ENCODE measurements around the gene HECTD1. TPM values are rescaled to one million over a fixed set of nuclear protein-coding genes. Genes with fewer than 3 reads are reported as not detected.

HECTD1 gene
- total and polyA plus RNA-seq, 4 donors = 118 to 309 (median 156) TPM

DNA sequence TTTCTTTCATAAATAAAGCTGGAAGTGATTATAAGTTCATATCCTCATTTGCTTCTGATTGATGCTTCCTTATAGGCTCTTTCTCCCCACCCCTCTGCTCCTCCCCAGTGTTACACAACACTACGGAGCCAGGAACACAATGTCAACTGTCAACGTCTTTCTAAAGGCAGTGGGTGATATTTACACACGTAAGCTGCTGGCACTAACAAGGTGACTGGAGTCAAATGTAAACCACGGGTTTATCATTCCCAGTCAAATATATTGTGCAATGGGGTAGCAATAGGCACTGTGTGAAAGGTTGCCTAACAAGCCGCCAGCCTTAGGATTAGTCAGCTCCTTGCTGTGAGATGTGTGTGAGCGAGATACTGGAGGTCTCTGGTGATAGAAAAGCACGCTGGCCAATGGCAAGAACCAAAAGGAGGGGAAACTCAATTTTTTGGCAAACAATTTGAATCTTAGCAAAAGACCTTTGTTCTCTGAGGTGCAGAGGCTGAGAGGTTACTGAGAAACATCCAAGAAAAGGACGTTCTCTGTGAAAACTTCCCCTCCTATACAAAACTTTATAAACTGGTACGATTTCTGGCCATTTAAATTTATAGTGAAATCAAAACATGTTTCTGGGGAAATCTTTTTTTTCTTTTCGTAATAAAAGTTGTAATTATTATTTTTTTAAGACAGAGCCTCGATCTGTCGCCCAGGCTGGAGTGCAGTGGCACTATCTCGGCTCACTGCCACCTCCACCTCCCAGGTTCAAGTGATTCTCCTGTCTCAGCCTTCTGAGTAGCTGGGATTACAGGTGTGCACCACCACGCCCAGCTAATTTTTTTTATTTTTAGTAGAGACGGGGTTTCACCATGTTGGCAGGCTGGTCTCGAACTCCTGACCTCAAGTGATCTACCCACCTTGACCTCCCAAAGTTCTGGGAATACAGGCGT is 22.3 kb upstream of the HECTD1 start:
- H3K27me3 ChIP-seq (ENCODE audit: control insufficient read depth, insufficient read depth, low read length) = no peaks in the 10 kb centered on the region
- no peaks in the 10 kb centered on the region for H3K4me1 ChIP-seq (ENCODE audit: control insufficient read depth, insufficient read depth, low read length)
- peak in 1 of 6 donors; percentile 26 for DNase-seq (ENCODE audit: low read depth in 4 of 6, low spot score in 6 of 6)
- H3K4me3 ChIP-seq (ENCODE audit: low read depth, low read length) = no peak overlapping the region
- no peak overlapping the region for H3K27ac ChIP-seq (ENCODE audit: low read depth, low read length)
- H3K36me3 ChIP-seq (ENCODE audit: control insufficient read depth, insufficient read depth, low read length) = no peaks in the 10 kb centered on the region
- H3K9me3 ChIP-seq (ENCODE audit: control insufficient read depth, insufficient read depth, low read length) = no peaks in the 10 kb centered on the region
- 27% methylated on average over 7 of the region's 17 CpGs for WGBS (ENCODE audit: insufficient coverage)

DNA sequence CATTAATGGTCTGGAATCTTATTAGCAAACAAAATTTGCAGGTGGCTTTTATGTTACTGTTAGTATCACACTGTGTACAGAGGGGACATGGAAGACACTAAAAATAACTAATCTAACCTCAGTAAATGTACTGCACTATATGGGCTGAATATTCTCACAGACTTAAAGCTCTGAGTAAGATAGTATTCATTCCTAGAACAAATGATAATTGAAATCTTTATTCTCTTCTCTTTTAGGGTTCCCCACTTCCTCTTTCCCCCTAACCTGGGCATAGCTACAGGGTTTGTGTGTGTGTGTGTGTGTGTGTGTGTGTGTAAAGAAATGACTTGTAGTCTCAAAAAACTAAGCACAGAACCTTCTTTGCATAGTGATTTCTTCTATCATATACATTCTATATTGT is 21.4 kb upstream of the HECTD1 start:
- peaks cover 3% of the 10 kb centered on the region for H3K9me3 ChIP-seq (ENCODE audit: control insufficient read depth, insufficient read depth, low read length)
- H3K27ac ChIP-seq (ENCODE audit: low read depth, low read length) = no peak overlapping the region
- no peaks in the 10 kb centered on the region for H3K4me1 ChIP-seq (ENCODE audit: control insufficient read depth, insufficient read depth, low read length)

DNA sequence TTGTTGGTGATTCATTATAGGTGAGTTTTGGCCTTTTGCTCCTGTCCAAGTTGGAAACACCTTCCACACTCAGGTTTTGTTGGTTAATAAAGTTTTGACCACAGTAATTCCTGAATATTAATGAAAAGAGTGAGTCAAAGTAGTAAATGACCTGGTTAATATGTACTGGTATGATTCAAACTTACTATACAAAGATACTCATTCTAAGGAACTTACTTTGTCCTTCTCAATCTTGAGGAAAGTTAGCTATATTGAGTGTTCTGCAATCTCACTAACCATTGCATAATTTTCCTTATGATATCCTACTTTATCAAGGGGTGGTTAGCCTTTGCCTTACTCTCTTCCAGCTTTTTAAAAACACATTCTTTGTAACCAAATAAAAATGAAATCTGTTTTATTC is 20.9 kb upstream of the HECTD1 start:
- Histone ChIP-seq H3K9me3 (ENCODE audit: control insufficient read depth, insufficient read depth, low read length) (peaks cover 3% of the 10 kb centered on the region), H3K4me3 (ENCODE audit: low read depth, low read length) (no peak overlapping the region), H3K27me3 (ENCODE audit: control insufficient read depth, insufficient read depth, low read length) (no peaks in the 10 kb centered on the region), H3K4me1 (ENCODE audit: control insufficient read depth, insufficient read depth, low read length) (no peaks in the 10 kb centered on the region), H3K27ac (ENCODE audit: low read depth, low read length) (no peak overlapping the region), H3K36me3 (ENCODE audit: control insufficient read depth, insufficient read depth, low read length) (no peaks in the 10 kb centered on the region)
- no peak for DNase-seq (ENCODE audit: low read depth in 4 of 6, low spot score in 6 of 6)

More for the DNA sequence above, 21.4 kb upstream of the HECTD1 start:
- no peak overlapping the region for H3K4me3 ChIP-seq (ENCODE audit: low read depth, low read length)
- DNase-seq (ENCODE audit: low read depth in 4 of 6, low spot score in 6 of 6) = no peak
- H3K27me3 ChIP-seq (ENCODE audit: control insufficient read depth, insufficient read depth, low read length) = no peaks in the 10 kb centered on the region
- H3K36me3 ChIP-seq (ENCODE audit: control insufficient read depth, insufficient read depth, low read length) = no peaks in the 10 kb centered on the region

DNA sequence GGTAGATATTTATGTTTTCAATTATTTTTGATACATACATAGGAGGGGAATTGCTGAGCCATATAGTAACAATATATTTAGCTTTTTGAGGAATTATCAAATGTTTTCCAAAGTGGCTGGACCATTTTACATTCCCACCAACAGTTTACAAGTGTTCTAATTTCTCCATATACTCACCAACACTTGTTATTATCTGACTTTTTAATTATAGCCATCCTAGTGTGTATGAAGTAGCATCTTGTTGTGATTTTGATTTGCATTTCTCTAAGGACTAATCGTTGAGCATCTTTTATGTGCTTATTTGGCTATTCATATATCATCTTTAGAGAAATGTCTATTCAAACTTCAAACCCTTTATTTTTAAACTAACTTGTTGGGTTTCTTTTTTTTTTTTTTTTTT is 17.2 kb upstream of the HECTD1 start:
- H3K9me3 ChIP-seq (ENCODE audit: control insufficient read depth, insufficient read depth, low read length) = peaks cover 3% of the 10 kb centered on the region
- no peaks in the 10 kb centered on the region for H3K36me3 ChIP-seq (ENCODE audit: control insufficient read depth, insufficient read depth, low read length)
- WGBS (ENCODE audit: insufficient coverage) = no CpG with 5 or more reads among the region's 1 CpG
- no peaks in the 10 kb centered on the region for H3K27me3 ChIP-seq (ENCODE audit: control insufficient read depth, insufficient read depth, low read length)
- no peak overlapping the region for H3K27ac ChIP-seq (ENCODE audit: low read depth, low read length)
- no peak for DNase-seq (ENCODE audit: low read depth in 4 of 6, low spot score in 6 of 6)
- H3K4me1 ChIP-seq (ENCODE audit: control insufficient read depth, insufficient read depth, low read length) = no peaks in the 10 kb centered on the region
- no peak overlapping the region for H3K4me3 ChIP-seq (ENCODE audit: low read depth, low read length)

DNA sequence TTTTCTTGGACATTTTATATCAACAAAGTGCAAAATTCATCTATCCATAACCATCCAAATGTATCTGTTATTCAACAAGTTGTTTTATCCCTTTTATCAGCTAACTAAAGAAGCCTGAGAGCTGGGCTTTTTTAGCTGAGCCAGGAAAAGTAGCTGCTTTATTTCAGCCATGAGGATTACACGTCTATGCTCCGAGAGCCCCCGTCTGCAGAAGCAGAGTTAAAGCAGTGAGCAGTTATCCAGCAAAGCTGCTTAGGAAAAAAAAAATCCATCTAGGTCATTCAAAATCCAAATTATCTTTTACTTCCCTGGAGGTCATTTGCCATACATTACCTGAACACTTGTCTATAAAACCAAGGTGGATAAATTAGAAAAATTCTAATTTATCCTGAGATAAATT is 15.7 kb upstream of the HECTD1 start:
- Histone ChIP-seq H3K4me1 (ENCODE audit: control insufficient read depth, insufficient read depth, low read length) (no peaks in the 10 kb centered on the region), H3K4me3 (ENCODE audit: low read depth, low read length) (no peak overlapping the region), H3K27ac (ENCODE audit: low read depth, low read length) (no peak overlapping the region), H3K27me3 (ENCODE audit: control insufficient read depth, insufficient read depth, low read length) (no peaks in the 10 kb centered on the region), H3K36me3 (ENCODE audit: control insufficient read depth, insufficient read depth, low read length) (no peaks in the 10 kb centered on the region), H3K9me3 (ENCODE audit: control insufficient read depth, insufficient read depth, low read length) (peaks cover 3% of the 10 kb centered on the region)
- 64% methylated on average over 3 of the region's 3 CpGs for WGBS (ENCODE audit: insufficient coverage)
- DNase-seq (ENCODE audit: low read depth in 4 of 6, low spot score in 6 of 6) = peak in 2 of 6 donors; percentile 3 to 17

DNA sequence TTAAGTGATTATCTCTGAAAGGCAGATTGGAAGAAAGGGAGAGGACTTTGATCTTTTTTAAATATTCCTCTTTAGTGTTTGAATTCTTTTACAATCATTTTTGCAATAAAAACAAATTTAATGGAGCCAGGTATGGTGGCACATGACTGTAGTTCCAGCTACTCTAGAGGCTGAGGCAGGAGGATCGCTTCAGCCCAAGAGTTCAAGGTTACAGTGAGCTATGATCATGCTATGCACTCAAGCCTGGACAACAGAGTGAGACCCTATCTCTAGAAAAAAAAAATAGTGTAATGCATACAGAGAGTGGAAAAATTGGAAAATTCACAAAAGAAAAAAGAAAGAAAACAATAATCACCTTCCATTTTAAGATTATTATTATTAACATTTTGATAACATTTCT is 15.2 kb upstream of the HECTD1 start:
- H3K4me1 ChIP-seq (ENCODE audit: control insufficient read depth, insufficient read depth, low read length) = no peaks in the 10 kb centered on the region
- no CpG with 5 or more reads among the region's 1 CpG for WGBS (ENCODE audit: insufficient coverage)
- H3K27ac ChIP-seq (ENCODE audit: low read depth, low read length) = no peak overlapping the region
- no peak overlapping the region for H3K4me3 ChIP-seq (ENCODE audit: low read depth, low read length)
- H3K27me3 ChIP-seq (ENCODE audit: control insufficient read depth, insufficient read depth, low read length) = no peaks in the 10 kb centered on the region
- no peak for DNase-seq (ENCODE audit: low read depth in 4 of 6, low spot score in 6 of 6)
- H3K9me3 ChIP-seq (ENCODE audit: control insufficient read depth, insufficient read depth, low read length) = peaks cover 3% of the 10 kb centered on the region
- H3K36me3 ChIP-seq (ENCODE audit: control insufficient read depth, insufficient read depth, low read length) = no peaks in the 10 kb centered on the region

DNA sequence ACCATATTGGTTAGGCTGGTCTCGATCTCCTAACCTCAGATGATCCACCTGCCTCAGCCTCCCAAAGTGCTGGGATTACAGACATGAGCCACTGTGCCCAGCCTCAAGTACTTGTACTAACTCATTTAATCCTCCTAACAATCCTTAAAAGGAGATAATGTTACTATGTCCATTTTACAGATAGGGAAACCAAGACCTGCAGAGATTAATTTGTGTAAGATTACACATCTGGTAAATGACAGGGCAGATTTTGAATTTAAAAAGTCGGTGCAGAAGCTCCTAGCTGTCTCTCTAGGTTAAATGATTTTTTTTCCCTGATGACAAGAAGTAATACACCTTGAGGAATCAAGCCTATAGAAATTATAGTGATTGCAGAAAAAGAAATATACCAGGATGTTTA is 13.7 kb upstream of the HECTD1 start:
- WGBS (ENCODE audit: insufficient coverage) = 100% methylated on average over 1 of the region's 2 CpGs
- DNase-seq (ENCODE audit: low read depth in 4 of 6, low spot score in 6 of 6) = no peak
- no peaks in the 10 kb centered on the region for H3K36me3 ChIP-seq (ENCODE audit: control insufficient read depth, insufficient read depth, low read length)
- peaks cover 3% of the 10 kb centered on the region for H3K9me3 ChIP-seq (ENCODE audit: control insufficient read depth, insufficient read depth, low read length)
- H3K27me3 ChIP-seq (ENCODE audit: control insufficient read depth, insufficient read depth, low read length) = no peaks in the 10 kb centered on the region
- no peak overlapping the region for H3K27ac ChIP-seq (ENCODE audit: low read depth, low read length)
- H3K4me1 ChIP-seq (ENCODE audit: control insufficient read depth, insufficient read depth, low read length) = no peaks in the 10 kb centered on the region
- H3K4me3 ChIP-seq (ENCODE audit: low read depth, low read length) = no peak overlapping the region

DNA sequence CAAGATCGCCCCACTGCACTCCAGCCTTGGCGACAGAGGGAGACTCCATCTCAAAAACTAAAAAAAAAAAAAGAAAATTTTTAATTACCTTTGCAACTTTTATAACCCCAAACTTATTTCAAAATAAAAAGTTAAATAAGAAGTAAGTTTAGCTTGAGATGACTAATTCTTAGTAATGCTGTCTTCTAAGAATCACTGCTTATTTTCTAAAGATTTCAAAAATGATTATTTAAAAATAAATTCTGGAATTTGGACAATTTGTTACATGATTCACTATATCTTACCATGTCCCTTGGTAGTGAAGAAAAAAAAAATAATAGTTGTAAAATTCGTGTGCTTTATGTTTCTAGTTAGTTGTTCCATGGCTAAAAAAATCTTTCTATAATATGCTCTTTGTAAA is 11.6 kb upstream of the HECTD1 start:
- H3K36me3 ChIP-seq (ENCODE audit: control insufficient read depth, insufficient read depth, low read length) = no peaks in the 10 kb centered on the region
- no peaks in the 10 kb centered on the region for H3K27me3 ChIP-seq (ENCODE audit: control insufficient read depth, insufficient read depth, low read length)
- WGBS (ENCODE audit: insufficient coverage) = no CpG with 5 or more reads among the region's 3 CpGs
- no peak overlapping the region for H3K27ac ChIP-seq (ENCODE audit: low read depth, low read length)
- no peak overlapping the region for H3K4me3 ChIP-seq (ENCODE audit: low read depth, low read length)
- DNase-seq (ENCODE audit: low read depth in 4 of 6, low spot score in 6 of 6) = no peak
- no peaks in the 10 kb centered on the region for H3K4me1 ChIP-seq (ENCODE audit: control insufficient read depth, insufficient read depth, low read length)
- H3K9me3 ChIP-seq (ENCODE audit: control insufficient read depth, insufficient read depth, low read length) = no peaks in the 10 kb centered on the region

- H3K27me3 ChIP-seq (ENCODE audit: control insufficient read depth, insufficient read depth, low read length) = no peaks in the 10 kb centered on the region
- no peaks in the 10 kb centered on the region for H3K9me3 ChIP-seq (ENCODE audit: control insufficient read depth, insufficient read depth, low read length)
- H3K36me3 ChIP-seq (ENCODE audit: control insufficient read depth, insufficient read depth, low read length) = no peaks in the 10 kb centered on the region
- no peak overlapping the region for H3K4me3 ChIP-seq (ENCODE audit: low read depth, low read length)
- H3K27ac ChIP-seq (ENCODE audit: low read depth, low read length) = no peak overlapping the region
- DNase-seq (ENCODE audit: low read depth in 4 of 6, low spot score in 6 of 6) = no peak
- 91% methylated on average over 4 of the region's 9 CpGs for WGBS (ENCODE audit: insufficient coverage)
- no peaks in the 10 kb centered on the region for H3K4me1 ChIP-seq (ENCODE audit: control insufficient read depth, insufficient read depth, low read length)
Observed at GRCh38 chr14:31216359-31216758, 8.8 kb upstream of the HECTD1 start.

DNA sequence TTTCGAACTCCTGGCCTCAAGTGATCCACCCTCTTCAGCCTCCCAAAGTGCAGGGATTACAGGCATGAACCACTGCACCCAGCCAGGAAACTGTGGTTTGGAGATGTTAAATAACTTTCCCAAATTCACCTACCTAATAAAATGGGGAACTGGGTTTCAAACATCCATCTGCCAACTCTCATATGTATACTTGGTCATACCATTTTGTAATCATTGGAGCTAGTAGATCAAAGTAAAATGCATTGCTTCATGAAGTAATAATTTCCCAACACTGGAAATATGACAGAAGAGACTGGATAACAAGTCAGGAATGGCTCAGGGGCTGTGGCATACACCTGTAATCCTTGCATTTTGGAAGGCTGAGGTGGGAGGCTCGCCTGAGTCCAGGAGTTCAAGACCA is 5.3 kb upstream of the HECTD1 start:
- 100% methylated on average over 1 of the region's 2 CpGs for WGBS (ENCODE audit: insufficient coverage)

More for the DNA sequence above, 5.3 kb upstream of the HECTD1 start:
- Histone ChIP-seq H3K36me3 (ENCODE audit: control insufficient read depth, insufficient read depth, low read length) (no peaks in the 10 kb centered on the region), H3K9me3 (ENCODE audit: control insufficient read depth, insufficient read depth, low read length) (no peaks in the 10 kb centered on the region), H3K4me1 (ENCODE audit: control insufficient read depth, insufficient read depth, low read length) (peaks cover 9% of the 10 kb centered on the region), H3K4me3 (ENCODE audit: low read depth, low read length) (no peak overlapping the region), H3K27ac (ENCODE audit: low read depth, low read length) (no peak overlapping the region), H3K27me3 (ENCODE audit: control insufficient read depth, insufficient read depth, low read length) (no peaks in the 10 kb centered on the region)
- no peak for DNase-seq (ENCODE audit: low read depth in 4 of 6, low spot score in 6 of 6)
